GM12892 (cell line): Measurements from ENCODE around the gene LPAR6.

ENCODE experiments used
- POLR2A ChIP-seq: IDR thresholded peaks from 2 replicates; pipeline ENCODE4 v1.6.1; 2011; ENCODE audit warnings: low read depth, low read length, control low read depth
- POLR2AphosphoS5 ChIP-seq: IDR thresholded peaks from 2 replicates; pipeline ENCODE4 v1.6.1; 2011; ENCODE audit warnings: low read depth, low read length, control low read depth
- TAF1 ChIP-seq: IDR thresholded peaks from 2 replicates; pipeline ENCODE4 v1.6.1; 2011; ENCODE audit warnings: low read depth, mild to moderate bottlenecking, control low read depth, low read length, borderline replicate concordance

DNA sequence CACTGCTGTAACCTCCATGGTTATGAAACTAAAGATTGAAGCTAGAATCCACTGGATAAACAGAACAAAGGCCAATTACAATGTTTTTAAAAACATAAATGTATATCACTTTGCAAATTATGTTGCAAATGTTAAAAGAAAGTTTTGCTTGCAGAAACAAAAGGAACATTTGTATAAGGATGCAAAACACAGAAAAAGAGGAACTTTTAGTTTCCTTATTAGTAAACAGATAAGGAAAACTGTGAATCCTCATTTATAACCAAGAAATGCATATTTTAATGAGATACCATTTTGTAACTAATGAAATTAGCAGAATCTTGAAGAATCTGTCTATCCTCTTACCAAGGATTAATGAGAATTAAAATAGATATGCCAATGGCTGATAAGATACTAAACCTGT, 32.3 kb downstream of the LPAR6 start:
- no peak for TF ChIP-seq POLR2A
- no peak for TF ChIP-seq POLR2AphosphoS5
- no peak for TF ChIP-seq TAF1
